ENCODE results near the gene TRMT1L. TPM values are rescaled to one million over a fixed set of nuclear protein-coding genes. Genes with fewer than 3 reads are reported as not detected.

TRMT1L gene
- total RNA-seq, 1 experiment from 2014 or later = 16.9 TPM

DNA sequence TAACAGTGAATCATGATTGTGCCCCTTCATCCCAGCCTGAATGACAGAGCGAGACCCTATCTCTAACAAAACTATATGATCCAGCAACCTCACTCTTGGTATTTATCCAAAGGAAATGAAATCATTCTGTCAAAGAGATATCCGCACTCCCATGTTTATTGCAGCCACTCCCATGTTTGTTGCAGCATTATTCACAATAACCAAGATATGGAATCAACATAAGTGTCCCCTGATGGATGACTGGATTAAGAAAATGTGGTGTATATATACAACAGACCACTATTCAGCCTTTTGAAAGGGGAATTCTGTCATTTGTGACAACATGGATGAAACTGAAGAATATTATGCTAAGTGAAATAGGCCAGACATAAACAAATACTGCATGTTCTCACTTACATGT lies 44.4 kb downstream of the TRMT1L start:
- no peaks in the 10 kb centered on the region for H3K4me1 Mint-ChIP-seq (ENCODE audit: low read depth, unreplicated experiment)
- CTCF ChIA-PET = no interaction called here
- H3K36me3 Mint-ChIP-seq (ENCODE audit: insufficient read depth, unreplicated experiment) = no peaks in the 10 kb centered on the region
- H3K27me3 Mint-ChIP-seq (ENCODE audit: unreplicated experiment) = no peaks in the 10 kb centered on the region
- H3K27ac Mint-ChIP-seq (ENCODE audit: unreplicated experiment) = no peak overlapping the region
- no peak for DNase-seq
- TF ChIP-seq, protein P1, sequence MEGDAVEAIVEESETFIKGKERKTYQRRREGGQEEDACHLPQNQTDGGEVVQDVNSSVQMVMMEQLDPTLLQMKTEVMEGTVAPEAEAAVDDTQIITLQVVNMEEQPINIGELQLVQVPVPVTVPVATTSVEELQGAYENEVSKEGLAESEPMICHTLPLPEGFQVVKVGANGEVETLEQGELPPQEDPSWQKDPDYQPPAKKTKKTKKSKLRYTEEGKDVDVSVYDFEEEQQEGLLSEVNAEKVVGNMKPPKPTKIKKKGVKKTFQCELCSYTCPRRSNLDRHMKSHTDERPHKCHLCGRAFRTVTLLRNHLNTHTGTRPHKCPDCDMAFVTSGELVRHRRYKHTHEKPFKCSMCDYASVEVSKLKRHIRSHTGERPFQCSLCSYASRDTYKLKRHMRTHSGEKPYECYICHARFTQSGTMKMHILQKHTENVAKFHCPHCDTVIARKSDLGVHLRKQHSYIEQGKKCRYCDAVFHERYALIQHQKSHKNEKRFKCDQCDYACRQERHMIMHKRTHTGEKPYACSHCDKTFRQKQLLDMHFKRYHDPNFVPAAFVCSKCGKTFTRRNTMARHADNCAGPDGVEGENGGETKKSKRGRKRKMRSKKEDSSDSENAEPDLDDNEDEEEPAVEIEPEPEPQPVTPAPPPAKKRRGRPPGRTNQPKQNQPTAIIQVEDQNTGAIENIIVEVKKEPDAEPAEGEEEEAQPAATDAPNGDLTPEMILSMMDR (IDR thresholded peaks at IDR 0.05; ENCODE audit: unreplicated experiment) = no peak
- intact Hi-C loops (cut with micrococcal nuclease; ENCODE audit: unreplicated experiment) = no loop called here
- peaks cover 9% of the 10 kb centered on the region for H3K9me3 Mint-ChIP-seq (ENCODE audit: low read depth, unreplicated experiment)
- H3K4me3 Mint-ChIP-seq (ENCODE audit: low read depth, unreplicated experiment) = no peak overlapping the region
- no TSS peak for BruUV-seq (replicated peaks)

DNA sequence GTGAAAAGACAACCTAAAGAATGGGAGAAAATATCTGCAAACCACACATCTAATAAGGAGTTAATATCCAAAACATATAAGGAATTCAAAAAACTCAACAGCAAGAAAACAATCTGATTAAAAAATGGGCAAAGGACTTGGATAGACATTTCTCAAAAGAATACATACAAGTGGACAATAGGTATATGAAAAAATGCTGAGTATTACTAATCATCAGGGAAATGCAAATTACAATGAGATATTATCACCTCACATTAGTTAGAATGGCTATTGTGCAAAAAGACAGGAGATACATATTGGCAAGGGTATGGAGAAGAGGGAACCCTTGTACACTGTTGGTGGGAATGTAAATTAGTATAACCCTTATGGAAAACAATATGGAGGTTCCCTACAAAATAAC lies 44.9 kb downstream of the TRMT1L start:
- no peak for DNase-seq
- Mint-ChIP-seq H3K4me1 (ENCODE audit: low read depth, unreplicated experiment) (no peaks in the 10 kb centered on the region), H3K4me3 (ENCODE audit: low read depth, unreplicated experiment) (no peak overlapping the region), H3K27me3 (ENCODE audit: unreplicated experiment) (no peaks in the 10 kb centered on the region), H3K9me3 (ENCODE audit: low read depth, unreplicated experiment) (peaks cover 9% of the 10 kb centered on the region), H3K27ac (ENCODE audit: unreplicated experiment) (no peak overlapping the region), H3K36me3 (ENCODE audit: insufficient read depth, unreplicated experiment) (no peaks in the 10 kb centered on the region)
- TF ChIP-seq, protein P1 (IDR thresholded peaks at IDR 0.05; ENCODE audit: unreplicated experiment) = no peak
- intact Hi-C loops (cut with micrococcal nuclease; ENCODE audit: unreplicated experiment) = no loop called here
- no TSS peak for BruUV-seq (replicated peaks)
- CTCF ChIA-PET = no interaction called here

DNA sequence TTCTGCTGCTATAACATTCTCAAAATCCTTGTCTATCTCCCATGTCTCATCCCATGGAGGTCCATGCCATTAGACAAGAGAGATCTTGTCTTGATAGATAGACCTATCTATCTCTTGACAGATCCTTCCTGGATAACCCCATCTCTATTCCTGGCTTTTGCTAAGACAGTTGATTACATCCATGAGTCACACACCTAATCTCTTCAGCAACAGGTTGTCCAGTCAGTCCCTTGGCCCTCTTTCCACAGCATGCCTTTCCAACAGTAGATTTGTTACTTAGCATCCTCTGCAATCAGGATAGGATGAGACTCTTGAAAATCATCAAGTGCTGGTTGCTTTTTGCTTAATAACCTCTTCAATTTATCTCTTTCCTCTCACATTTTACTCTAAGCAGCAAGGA lies 46.6 kb downstream of the TRMT1L start:
- peaks cover 9% of the 10 kb centered on the region for H3K9me3 Mint-ChIP-seq (ENCODE audit: low read depth, unreplicated experiment)
- H3K27ac Mint-ChIP-seq (ENCODE audit: unreplicated experiment) = no peak overlapping the region
- no peaks in the 10 kb centered on the region for H3K4me1 Mint-ChIP-seq (ENCODE audit: low read depth, unreplicated experiment)
- no TSS peak for BruUV-seq (replicated peaks)
- no peak overlapping the region for H3K4me3 Mint-ChIP-seq (ENCODE audit: low read depth, unreplicated experiment)
- intact Hi-C loops (cut with micrococcal nuclease; ENCODE audit: unreplicated experiment) = no loop called here
- TF ChIP-seq, protein P1 (IDR thresholded peaks at IDR 0.05; ENCODE audit: unreplicated experiment) = no peak
- DNase-seq = no peak
- CTCF ChIA-PET = no interaction called here
- no peaks in the 10 kb centered on the region for H3K27me3 Mint-ChIP-seq (ENCODE audit: unreplicated experiment)
- no peaks in the 10 kb centered on the region for H3K36me3 Mint-ChIP-seq (ENCODE audit: insufficient read depth, unreplicated experiment)

DNA sequence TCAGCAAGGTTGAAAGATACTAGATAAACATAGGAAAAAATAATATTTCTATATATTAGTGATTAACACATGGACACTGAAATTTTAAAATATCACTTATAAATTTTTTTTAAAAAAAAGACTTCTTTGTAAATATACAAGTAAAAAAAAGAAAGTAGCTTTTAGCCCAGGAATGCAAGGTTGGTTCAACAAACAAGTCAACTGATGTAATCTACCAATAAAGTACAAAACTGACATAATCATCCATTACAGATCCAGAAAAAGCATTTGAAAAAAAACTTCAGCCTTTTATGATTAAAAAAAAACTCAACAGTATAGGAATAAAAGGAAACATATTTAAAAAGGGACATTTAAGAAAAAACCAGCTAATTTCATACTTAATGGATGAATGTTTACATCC lies 48.4 kb downstream of the TRMT1L start:
- H3K4me3 Mint-ChIP-seq (ENCODE audit: low read depth, unreplicated experiment) = no peak overlapping the region
- BruUV-seq (replicated peaks) = no TSS peak
- CTCF ChIA-PET = no interaction called here

More for the DNA sequence above, 48.4 kb downstream of the TRMT1L start:
- Mint-ChIP-seq H3K9me3 (ENCODE audit: low read depth, unreplicated experiment) (peaks cover 9% of the 10 kb centered on the region), H3K4me1 (ENCODE audit: low read depth, unreplicated experiment) (no peaks in the 10 kb centered on the region), H3K27me3 (ENCODE audit: unreplicated experiment) (no peaks in the 10 kb centered on the region), H3K36me3 (ENCODE audit: insufficient read depth, unreplicated experiment) (no peaks in the 10 kb centered on the region), H3K27ac (ENCODE audit: unreplicated experiment) (no peak overlapping the region)
- TF ChIP-seq, protein P1 (IDR thresholded peaks at IDR 0.05; ENCODE audit: unreplicated experiment) = no peak
- DNase-seq = no peak
- intact Hi-C loops (cut with micrococcal nuclease; ENCODE audit: unreplicated experiment) = no loop called here

Measured in Calu3 (cell line).